Breast epithelium (tissue), 4 donors: ENCODE data around the gene ADCY6. TPM values are rescaled to one million over a fixed set of nuclear protein-coding genes. Genes with fewer than 3 reads are reported as not detected.
A peak's percentile ranks its signal among the peaks of the same experiment; 100 is the strongest.

ENCODE experiments used
- DNase-seq, 2 donors: peaks; one replicate each; pipeline ENCODE4 v3.0.0-alpha.2; 2019; ENCODE audit warnings: low spot score in 2 of 2
- H3K27ac ChIP-seq, 2 donors: fragments of 200-600 bp; sonication (generic) in 1 of 2; one replicate each; pipeline ENCODE4 v1.5.1; 2016 to 2019; ENCODE audit warnings: mild to moderate bottlenecking in 1 of 2
- H3K27me3 ChIP-seq, 2 donors: fragments of 200-600 bp; sonication (generic) in 1 of 2; one replicate each; pipeline versions ENCODE4 v1.5.1 to v1.6.0; 2017 to 2019; ENCODE audit warnings: control low read depth in 1 of 2, mild to moderate bottlenecking in 1 of 2
- H3K36me3 ChIP-seq: fragments of 200-600 bp; one replicate; pipeline ENCODE4 v1.5.1; 2019
- H3K4me1 ChIP-seq, 2 donors: fragments of 200-600 bp; sonication (generic); one replicate each; pipeline ENCODE4 v1.5.1; 2016 to 2019; ENCODE audit warnings: control low read depth in 1 of 2
- H3K4me3 ChIP-seq, 3 donors: fragments of 200-600 bp; sonication (generic); 1 replicate in 2 of 3; 2 replicates in 1 of 3; pipeline ENCODE4 v1.5.1; 2016 to 2019; ENCODE audit warnings: mild to moderate bottlenecking in 3 of 3, moderate library complexity in 2 of 3
- H3K9me3 ChIP-seq, 2 donors: fragments of 200-600 bp; sonication (generic) in 1 of 2; one replicate each; pipeline ENCODE4 v1.5.1; 2016 to 2019; ENCODE audit warnings: control low read depth in 1 of 2
- CTCF ChIP-seq, 3 donors: fragments of 450-650 bp; IDR thresholded peaks; one replicate each; pipeline ENCODE4 v1.5.1; 2016 to 2017; ENCODE audit warnings: antibody characterized with exemption in 3 of 3, mild to moderate bottlenecking in 3 of 3, moderate library complexity in 3 of 3
- POLR2A ChIP-seq: fragments of 450-650 bp; IDR thresholded peaks from one replicate; pipeline ENCODE4 v1.6.1; 2016; ENCODE audit warnings: antibody characterized with exemption, mild to moderate bottlenecking, moderate library complexity
- POLR2AphosphoS5 ChIP-seq, 3 donors: sonication (generic); formaldehyde crosslinking; IDR thresholded peaks; one replicate each; pipeline ENCODE4 v1.6.1; 2017; ENCODE audit warnings: antibody characterized with exemption in 3 of 3
- intact Hi-C: fragments of 100-400 bp; cut with DNase I; formaldehyde crosslinking; loops from one replicate; pipeline ENCODE4 v1.15.1; 2023; ENCODE audit warnings: low total_unique reads
- total RNA-seq, 3 donors: library from RNA; depleted of rRNA; stranded (reverse); fragments of >200 nt; gene quantifications; one replicate each; pipeline ENCODE4 v1.1.0, GENCODE V29; 2016

The ADCY6 gene
- total RNA-seq, 3 donors from 2014 or later, result 42.0 to 61.4 (median 46.7) TPM

- H3K9me3 ChIP-seq, result no peaks in the 10 kb centered on the region
- no peaks in the 10 kb centered on the region for H3K36me3 ChIP-seq
- H3K4me3 ChIP-seq, result peak overlapping the region; percentile 89 to 92 (median 92)
- TF ChIP-seq POLR2AphosphoS5 (IDR thresholded peaks at IDR 0.05) (no peak), CTCF (IDR thresholded peaks at IDR 0.05) (no peak), POLR2A (no peak)
- H3K27me3 ChIP-seq, result no peaks in the 10 kb centered on the region
- peak overlapping the region; percentile 96 to 98 for H3K27ac ChIP-seq
- H3K4me1 ChIP-seq, result peaks cover 0 to 12% of the 10 kb centered on the region in 2 donors
- intact Hi-C loops, result no loop called here
- no peak for DNase-seq
Observed at GRCh38 chr12:48788524-48788853, 400 bp downstream of the ADCY6 start.

- peak overlapping the region; percentile 89 to 92 (median 92) for H3K4me3 ChIP-seq
- H3K9me3 ChIP-seq, result no peaks in the 10 kb centered on the region
- H3K27ac ChIP-seq, result peak overlapping the region; percentile 96 to 98
- DNase-seq, result no peak
- H3K27me3 ChIP-seq, result no peaks in the 10 kb centered on the region
- H3K4me1 ChIP-seq, result peaks cover 0 to 12% of the 10 kb centered on the region in 2 donors
- no peak for TF ChIP-seq POLR2AphosphoS5 (IDR thresholded peaks at IDR 0.05)
- no peak for TF ChIP-seq POLR2A
- TF ChIP-seq CTCF (IDR thresholded peaks at IDR 0.05), result no peak
- H3K36me3 ChIP-seq, result no peaks in the 10 kb centered on the region
- intact Hi-C loops, result no loop called here
Observed at GRCh38 chr12:48787791-48788523, 932 bp downstream of the ADCY6 start.

DNA sequence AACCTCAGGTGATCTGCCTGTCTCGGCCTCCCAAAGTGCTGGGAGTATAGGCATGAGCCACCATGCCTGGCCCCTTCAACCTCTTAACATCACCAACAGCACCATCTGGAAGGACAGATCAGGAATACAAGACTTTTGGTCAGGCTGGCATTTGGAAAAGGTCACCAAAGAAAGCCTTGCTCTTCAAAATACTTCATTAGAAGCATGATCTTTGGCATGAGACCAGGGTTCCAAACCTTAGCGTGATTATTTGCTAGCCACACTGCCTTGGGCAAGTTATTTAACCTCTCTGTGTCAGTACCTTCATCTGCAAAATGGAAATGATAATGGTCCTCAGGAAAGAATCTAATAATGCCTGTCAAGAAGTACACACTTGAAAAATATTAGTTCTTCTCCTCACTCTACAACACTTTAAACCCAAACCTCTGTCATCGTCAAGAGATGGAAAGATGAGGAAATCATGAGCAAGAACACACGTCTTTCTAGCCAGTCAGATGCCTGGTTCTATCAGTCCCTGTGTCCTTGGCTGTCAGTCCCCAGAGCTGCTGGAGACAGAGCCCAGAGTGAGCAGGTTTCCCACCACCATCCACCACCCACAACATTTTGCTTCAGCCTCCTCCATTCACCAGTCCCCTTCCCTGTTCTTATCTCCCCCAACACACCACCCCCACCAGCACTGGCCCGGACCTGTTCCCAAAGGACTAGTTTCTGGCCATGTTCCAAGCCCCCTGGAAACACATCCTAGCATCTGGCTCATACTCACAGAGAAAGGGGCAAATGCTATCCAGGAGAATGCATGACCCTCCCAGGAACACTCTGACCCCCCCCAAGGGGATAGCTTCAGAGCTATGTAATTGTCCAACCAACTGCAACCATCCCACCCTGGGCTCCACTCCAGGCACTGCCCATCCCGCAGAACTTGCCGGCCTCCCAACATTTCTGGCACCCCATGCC is 2.0 kb downstream of the ADCY6 start:
- peak overlapping the region; percentile 89 to 92 (median 92) for H3K4me3 ChIP-seq
- TF ChIP-seq POLR2A (no peak), CTCF (IDR thresholded peaks at IDR 0.05) (no peak), POLR2AphosphoS5 (IDR thresholded peaks at IDR 0.05) (no peak)
- peaks cover 0 to 16% of the 10 kb centered on the region in 2 donors for H3K4me1 ChIP-seq
- H3K9me3 ChIP-seq, result no peaks in the 10 kb centered on the region
- intact Hi-C loops, result no loop called here
- DNase-seq, result no peak
- H3K27ac ChIP-seq, result peak overlapping the region; percentile 96 to 98
- H3K27me3 ChIP-seq, result no peaks in the 10 kb centered on the region
- no peaks in the 10 kb centered on the region for H3K36me3 ChIP-seq

GRCh38 chr12:48783432-48783831 is 5.5 kb downstream of the ADCY6 start:
- H3K4me3 ChIP-seq, result no peak overlapping the region
- H3K36me3 ChIP-seq, result no peaks in the 10 kb centered on the region
- no peak overlapping the region for H3K27ac ChIP-seq
- TF ChIP-seq POLR2AphosphoS5 (IDR thresholded peaks at IDR 0.05) (no peak), POLR2A (no peak), CTCF (IDR thresholded peaks at IDR 0.05) (no peak)
- intact Hi-C loops, result no loop called here
- DNase-seq, result no peak
- no peaks in the 10 kb centered on the region for H3K9me3 ChIP-seq
- H3K4me1 ChIP-seq, result peaks cover 0 to 29% of the 10 kb centered on the region in 2 donors
- H3K27me3 ChIP-seq, result no peaks in the 10 kb centered on the region
